ENCODE results near the gene RPL9.
"Not testable (repeated sequence)": the region's sequence is repeated elsewhere in the genome, so short reads cannot be mapped to it uniquely, and the experiment has no call there.

The RPL9 gene

GRCh38 chr4:39422247-39422646 lies 36.5 kb downstream of the RPL9 start:
- DNase-seq, result no peak

DNA sequence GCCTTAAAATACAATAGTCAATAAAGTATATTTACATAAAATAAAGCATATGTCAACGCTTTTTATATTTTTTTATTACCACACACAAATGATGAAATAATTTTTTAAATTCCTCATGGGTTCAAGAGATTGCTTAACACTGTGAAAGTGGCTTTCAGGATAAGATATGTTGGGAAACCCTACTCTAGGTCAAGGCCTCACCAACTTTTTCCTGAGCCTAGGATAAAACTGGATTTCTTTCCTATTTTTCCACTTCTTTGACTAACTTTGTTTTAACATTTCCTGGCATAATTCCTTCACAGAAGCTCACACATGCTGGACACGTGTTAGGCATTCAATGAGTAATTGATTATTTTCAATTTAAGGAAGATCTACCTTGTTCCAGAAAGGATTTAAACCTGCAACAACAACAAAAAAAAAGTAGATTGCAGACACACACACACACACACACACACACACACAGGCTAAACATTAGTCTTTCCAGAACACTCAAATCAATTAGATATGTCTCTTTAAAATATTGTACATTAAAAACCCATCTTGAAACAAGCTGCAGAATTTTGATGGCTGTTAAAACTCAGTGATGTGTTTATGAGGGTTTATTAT lies 42.9 kb downstream of the RPL9 start:
- no peak for DNase-seq

GRCh38 chr4:39411561-39411960 lies 47.2 kb downstream of the RPL9 start:
- not testable (repeated sequence) for DNase-seq

DNA sequence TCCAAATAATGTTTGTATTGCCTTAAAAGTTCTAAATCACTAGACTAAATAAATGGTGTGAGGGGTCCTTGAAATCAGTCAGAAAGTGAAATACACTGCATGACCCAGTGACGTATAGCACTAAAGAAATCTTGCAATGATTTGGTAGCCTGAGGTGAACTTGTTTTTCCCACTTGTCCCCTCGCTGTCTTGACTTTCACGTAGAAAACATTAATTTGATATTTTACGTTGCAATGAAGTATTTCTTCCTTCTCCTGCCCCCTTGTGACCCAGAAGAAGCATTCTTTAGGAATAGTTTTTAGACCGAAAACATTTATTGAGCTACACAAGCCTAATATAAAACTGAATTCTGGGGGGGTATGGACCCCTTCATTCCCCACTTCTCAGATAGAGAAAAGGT lies 48.3 kb downstream of the RPL9 start:
- DNase-seq, result no peak

- no peak for DNase-seq
Measured at GRCh38 chr4:39407584-39407885, 51.2 kb downstream of the RPL9 start.

- no peak for DNase-seq
Measured at GRCh38 chr4:39406763-39407583, 51.7 kb downstream of the RPL9 start, which contains the start of gene KLB. Gene KLB (plus strand): TSS chr4:39406930. CDS start chr4:39406950, 20 bp downstream.
